Thoracic aorta (tissue), 2 donors: ENCODE data around the gene FADS2. TPM values are rescaled to one million over a fixed set of nuclear protein-coding genes. Genes with fewer than 3 reads are reported as not detected.

ENCODE experiments used
- ATAC-seq: fragments of 150-250 bp; one replicate; pipeline ENCODE4 v1.8.0; 2017; ENCODE audit warnings: low read depth; ENCODE audit not compliant: insufficient number of reproducible peaks, low FRiP score
- DNase-seq: peaks from one replicate; pipeline ENCODE4 v3.0.0-alpha.2; 2020; ENCODE audit warnings: low spot score
- H3K27ac ChIP-seq, 2 donors: fragments of 200-600 bp; sonication (generic); 1 replicate in 1 of 2; 2 replicates in 1 of 2; pipeline ENCODE4 v1.5.1; 2016; ENCODE audit warnings: mild to moderate bottlenecking in 2 of 2, moderate library complexity in 2 of 2
- H3K27me3 ChIP-seq: fragments of 200-600 bp; sonication (generic); replicated peaks from 2 replicates; pipeline ENCODE4 v1.6.0; 2016; ENCODE audit warnings: mild to moderate bottlenecking; ENCODE audit not compliant: insufficient read depth
- H3K36me3 ChIP-seq: fragments of 200-600 bp; sonication (generic); one replicate; pipeline ENCODE4 v1.5.1; 2016
- H3K4me1 ChIP-seq, 2 donors: fragments of 200-600 bp; sonication (generic); 1 replicate in 1 of 2; 2 replicates in 1 of 2; pipeline versions ENCODE4 v1.5.1 to v1.6.0; 2016; ENCODE audit warnings: low read depth in 2 of 2, mild to moderate bottlenecking in 1 of 2; ENCODE audit not compliant: control insufficient read depth in 1 of 2
- H3K4me3 ChIP-seq: fragments of 200-600 bp; sonication (generic); 2 replicates; pipeline ENCODE4 v1.5.1; 2016; ENCODE audit warnings: mild to moderate bottlenecking
- H3K9me3 ChIP-seq: fragments of 200-600 bp; sonication (generic); 2 replicates; pipeline ENCODE4 v1.5.1; 2016
- CTCF ChIP-seq: fragments of 200-600 bp; sonication (generic); IDR thresholded peaks from one replicate; pipeline ENCODE4 v1.5.1; 2019; ENCODE audit warnings: antibody characterized with exemption
- total RNA-seq, 2 donors: library from RNA; depleted of rRNA; stranded (reverse); fragments of >200 nt; gene quantifications; one replicate each; pipeline versions ENCODE4 v1.1.0 to v1.2.3, GENCODE V29; 2016

The FADS2 gene
- total RNA-seq, 2 donors from 2014 or later = 89.2 to 234 TPM

- ATAC-seq (peak; percentile 48), DNase-seq (peak; percentile 33)
- Histone ChIP-seq H3K4me3 (peak within 1 kb of the TSS; percentile 86), H3K27ac (peak within 1 kb of the TSS; percentile 91), H3K36me3 (no peaks in the 10 kb centered on the region), H3K27me3 (no peaks in the 10 kb centered on the region), H3K4me1 (peaks cover 31 to 42% of the 10 kb centered on the region in 2 donors), H3K9me3 (no peaks in the 10 kb centered on the region)
- TF ChIP-seq CTCF = no peak
These were observed 63.4 kb downstream of the FADS2 start, which contains the start of gene FADS3 for GRCh38 chr11:61891331-61892084. TSS of gene FADS3 (minus strand) at chr11:61891545. CDS start at chr11:61891381, 164 bp downstream.

- Histone ChIP-seq H3K4me3 (peak overlapping the region; percentile 86), H3K27ac (peak overlapping the region; percentile 80 to 91), H3K27me3 (no peaks in the 10 kb centered on the region), H3K9me3 (no peaks in the 10 kb centered on the region), H3K4me1 (peaks cover 25 to 37% of the 10 kb centered on the region in 2 donors), H3K36me3 (no peaks in the 10 kb centered on the region)
- no peak for ATAC-seq
- no peak for TF ChIP-seq CTCF
- no peak for DNase-seq
These were observed 63.9 kb downstream of the FADS2 start for GRCh38 chr11:61892085-61892370.

- ATAC-seq = no peak
- no peaks in the 10 kb centered on the region for H3K36me3 ChIP-seq
- DNase-seq = no peak
- H3K4me3 ChIP-seq = no peak overlapping the region
- H3K9me3 ChIP-seq = no peaks in the 10 kb centered on the region
- no peaks in the 10 kb centered on the region for H3K27me3 ChIP-seq
- TF ChIP-seq CTCF = no peak
- H3K27ac ChIP-seq = no peak overlapping the region
- peaks cover 10 to 17% of the 10 kb centered on the region in 2 donors for H3K4me1 ChIP-seq
These were observed 65.9 kb downstream of the FADS2 start for GRCh38 chr11:61893981-61894380.

- no peaks in the 10 kb centered on the region for H3K36me3 ChIP-seq
- H3K4me3 ChIP-seq = no peak overlapping the region
- TF ChIP-seq CTCF = no peak
- H3K27me3 ChIP-seq = no peaks in the 10 kb centered on the region
- H3K27ac ChIP-seq = no peak overlapping the region
- H3K4me1 ChIP-seq = peaks cover 0 to 9% of the 10 kb centered on the region in 2 donors
- ATAC-seq = no peak
- H3K9me3 ChIP-seq = no peaks in the 10 kb centered on the region
- no peak for DNase-seq
These were observed 67.1 kb downstream of the FADS2 start for GRCh38 chr11:61895046-61895717.

GRCh38 chr11:61895718-61896059 is 67.6 kb downstream of the FADS2 start:
- H3K4me1 ChIP-seq = peaks cover 0 to 4% of the 10 kb centered on the region in 2 donors
- no peaks in the 10 kb centered on the region for H3K27me3 ChIP-seq
- no peak overlapping the region for H3K27ac ChIP-seq
- no peaks in the 10 kb centered on the region for H3K9me3 ChIP-seq
- DNase-seq = no peak
- no peak overlapping the region for H3K4me3 ChIP-seq
- ATAC-seq = no peak
- no peak for TF ChIP-seq CTCF
- H3K36me3 ChIP-seq = no peaks in the 10 kb centered on the region
